ENCODE measurements around the gene MLANA.

The MLANA gene

GRCh38 chr9:5890641-5891040, at the start of gene MLANA:
MLANA (plus strand) TSS chr9:5890889; CDS start chr9:5892475, 1,586 bp downstream.
- DNase-seq: no peak

- no peak for DNase-seq
Observed at GRCh38 chr9:5841771-5842573, 48.7 kb upstream of the MLANA start.

GRCh38 chr9:5842929-5843793, 47.5 kb upstream of the MLANA start:
- DNase-seq: no peak

- DNase-seq: no peak
Observed at GRCh38 chr9:5843794-5844471, 46.8 kb upstream of the MLANA start.

GRCh38 chr9:5845157-5845531, 45.5 kb upstream of the MLANA start:
- no peak for DNase-seq

GRCh38 chr9:5846096-5846495, 44.6 kb upstream of the MLANA start:
- no peak for DNase-seq

- no peak for DNase-seq
Observed at GRCh38 chr9:5846501-5846921, 44.2 kb upstream of the MLANA start.

- DNase-seq: no peak
Observed at GRCh38 chr9:5848372-5848882, 42.3 kb upstream of the MLANA start.

- no peak for DNase-seq
Observed at GRCh38 chr9:5850724-5851122, 40.0 kb upstream of the MLANA start.

GRCh38 chr9:5851445-5851844, 39.2 kb upstream of the MLANA start:
- DNase-seq: no peak

- DNase-seq: no peak
Observed at GRCh38 chr9:5852987-5853386, 37.7 kb upstream of the MLANA start.

GRCh38 chr9:5853617-5854016, 37.1 kb upstream of the MLANA start:
- no peak for DNase-seq

GRCh38 chr9:5854063-5854790, 36.5 kb upstream of the MLANA start:
- DNase-seq: no peak

- no peak for DNase-seq
Observed at GRCh38 chr9:5857928-5858327, 32.8 kb upstream of the MLANA start.

- no peak for DNase-seq
Observed at GRCh38 chr9:5858833-5859232, 31.9 kb upstream of the MLANA start.

GRCh38 chr9:5863092-5863746, 27.5 kb upstream of the MLANA start:
- no peak for DNase-seq

GRCh38 chr9:5864446-5864845, 26.2 kb upstream of the MLANA start:
- no peak for DNase-seq

GRCh38 chr9:5866272-5866671, 24.4 kb upstream of the MLANA start:
- no peak for DNase-seq

GRCh38 chr9:5866685-5867084, 24.0 kb upstream of the MLANA start:
- no peak for DNase-seq

- DNase-seq: no peak
Observed at GRCh38 chr9:5868235-5868634, 22.5 kb upstream of the MLANA start.

GRCh38 chr9:5869315-5870019, 21.2 kb upstream of the MLANA start:
- DNase-seq: no peak

- DNase-seq: no peak
Observed at GRCh38 chr9:5870020-5870339, 20.7 kb upstream of the MLANA start.
